SK-N-SH (cell line): ENCODE results near the gene POU2F3.

Experiments used
- CTCF ChIP-seq: fragments of 200-600 bp; sonication (generic); IDR thresholded peaks from 2 replicates; pipeline ENCODE4 v1.6.1; 2017; ENCODE audit warnings: antibody characterized with exemption, mild to moderate bottlenecking, moderate library complexity
- EP300 ChIP-seq, 2 experiments: IDR thresholded peaks; 2 replicates each; pipeline versions ENCODE4 v1.4.0 to v1.6.1; 2012; ENCODE audit warnings: borderline replicate concordance in 1 of 2, low read depth in 1 of 2, low read length in 1 of 2
- FOXM1 ChIP-seq: IDR thresholded peaks from 2 replicates; pipeline ENCODE4 v1.4.0; 2012; ENCODE audit warnings: low read depth, mild to moderate bottlenecking
- JUND ChIP-seq: IDR thresholded peaks from 2 replicates; pipeline ENCODE4 v1.4.0; 2012
- POLR2AphosphoS5 ChIP-seq: IDR thresholded peaks from 2 replicates; pipeline ENCODE4 v1.6.1; 2012; ENCODE audit warnings: low read depth, low read length
- YY1 ChIP-seq: IDR thresholded peaks from 2 replicates; pipeline ENCODE4 v1.4.0; 2012; ENCODE audit warnings: low read depth, mild to moderate bottlenecking
- TF ChIP-seq, protein P1 (sequence below): IDR thresholded peaks from 2 replicates; pipeline ENCODE4 v1.4.0; 2012; ENCODE audit warnings: low read depth

- TF ChIP-seq FOXM1, result no peak
- TF ChIP-seq CTCF, result no peak
- no peak for TF ChIP-seq YY1
- TF ChIP-seq JUND, result no peak
- TF ChIP-seq, protein P1, sequence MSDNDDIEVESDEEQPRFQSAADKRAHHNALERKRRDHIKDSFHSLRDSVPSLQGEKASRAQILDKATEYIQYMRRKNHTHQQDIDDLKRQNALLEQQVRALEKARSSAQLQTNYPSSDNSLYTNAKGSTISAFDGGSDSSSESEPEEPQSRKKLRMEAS, result no peak
- TF ChIP-seq POLR2AphosphoS5, result no peak
- no peak for TF ChIP-seq EP300 (IDR thresholded peaks at IDR 0.05; ENCODE audit: borderline replicate concordance in 1 of 2, low read depth in 1 of 2, low read length in 1 of 2)
Observed at GRCh38 chr11:120236169-120237107, 3.5 kb upstream of the POU2F3 start.
